IMR-90 (cell line): ENCODE data around the gene GLT8D2. TPM values are rescaled to one million over a fixed set of nuclear protein-coding genes. Genes with fewer than 3 reads are reported as not detected.

Experiments
- ATAC-seq: fragments of 200-7000 bp; cut with Tn5 transposase; 2 replicates; pipeline ENCODE4 v1.9.1; 2020; ENCODE audit warnings: low read depth, mild to moderate bottlenecking, moderate library complexity
- BruUV-seq: library from RNA; stranded (reverse); fragments of 400-500 nt; replicated peaks from 2 replicates; lab custom pipeline; 2021; lab: Mats Ljungman, UMichigan
- CTCF ChIA-PET: fragments of 300-600 bp; formaldehyde crosslinking; extraction: SDS; loops from one replicate; lab custom pipeline; 2021; ENCODE audit warnings: antibody characterized with exemption; lab: Yijun Ruan, JAX
- POLR2A ChIA-PET: fragments of 300-600 bp; sonication (Branson Sonifier 250); formaldehyde crosslinking; loops from one replicate; lab custom pipeline; 2022; ENCODE audit warnings: antibody characterized with exemption; ENCODE audit not compliant: unreplicated experiment; lab: Charles Lee
- DNase-seq: peaks from one replicate; pipeline ENCODE4 v3.0.0; 2013
- H2AFZ ChIP-seq: replicated peaks from 2 replicates; pipeline ENCODE3; 2013; ENCODE audit warnings: low read length, mild to moderate bottlenecking; ENCODE audit not compliant: poor library complexity
- H2AK5ac ChIP-seq: 2 replicates; pipeline ENCODE4 v1.6.1; 2013; ENCODE audit warnings: low read depth, low read length, inconsistent platforms
- H2AK9ac ChIP-seq: replicated peaks from 2 replicates; pipeline ENCODE3; 2013; ENCODE audit warnings: mild to moderate bottlenecking, low read depth, low read length, moderate library complexity; ENCODE audit not compliant: poor library complexity
- H2BK120ac ChIP-seq: 2 replicates; pipeline ENCODE4 v1.6.1; 2013; ENCODE audit warnings: low read depth, low read length, inconsistent platforms
- H2BK15ac ChIP-seq: 3 replicates; pipeline ENCODE4 v1.6.1; 2013; ENCODE audit warnings: low read depth, low read length, inconsistent platforms
- H2BK20ac ChIP-seq: 2 replicates; pipeline ENCODE4 v1.6.1; 2013; ENCODE audit warnings: low read depth, mild to moderate bottlenecking, inconsistent platforms, low read length, moderate library complexity
- H2BK5ac ChIP-seq: 2 replicates; pipeline ENCODE4 v1.6.1; 2013; ENCODE audit warnings: mild to moderate bottlenecking, low read depth, low read length, inconsistent platforms; ENCODE audit not compliant: poor library complexity, severe bottlenecking
- H3K14ac ChIP-seq: replicated peaks from 2 replicates; pipeline ENCODE4 v1.6.1; 2013; ENCODE audit warnings: low read depth, low read length, inconsistent platforms
- H3K18ac ChIP-seq: 2 replicates; pipeline ENCODE4 v1.6.1; 2013; ENCODE audit warnings: low read depth, low read length, control low read depth
- H3K23ac ChIP-seq: 2 replicates; pipeline ENCODE4 v1.6.1; 2013; ENCODE audit warnings: low read depth, low read length, inconsistent platforms
- H3K27ac ChIP-seq: 2 replicates; pipeline ENCODE4 v1.5.1; 2013; ENCODE audit warnings: mild to moderate bottlenecking, control low read depth, low read length; ENCODE audit not compliant: insufficient read depth
- H3K27me3 ChIP-seq: 2 replicates; pipeline ENCODE4 v1.6.1; 2013; ENCODE audit warnings: low read length; ENCODE audit not compliant: control insufficient read depth, insufficient read depth
- H3K36me3 ChIP-seq: 2 replicates; pipeline ENCODE4 v1.6.1; 2013; ENCODE audit warnings: low read length, mixed read lengths; ENCODE audit not compliant: control insufficient read depth, insufficient read depth
- H3K4ac ChIP-seq: 2 replicates; pipeline ENCODE4 v1.6.1; 2013; ENCODE audit warnings: low read depth, low read length, inconsistent platforms
- H3K4me1 ChIP-seq: 2 replicates; pipeline ENCODE4 v1.6.1; 2013; ENCODE audit warnings: low read length, mixed read lengths; ENCODE audit not compliant: control insufficient read depth, insufficient read depth
- H3K4me2 ChIP-seq: 2 replicates; pipeline ENCODE4 v1.6.1; 2013; ENCODE audit warnings: low read depth, mild to moderate bottlenecking, control low read depth, low read length, moderate library complexity
- H3K4me3 ChIP-seq: 2 replicates; pipeline ENCODE4 v1.5.1; 2013; ENCODE audit warnings: low read depth, mild to moderate bottlenecking, control low read depth, low read length, moderate library complexity; ENCODE audit not compliant: insufficient read depth
- H3K56ac ChIP-seq: 2 replicates; pipeline ENCODE4 v1.6.1; 2013; ENCODE audit warnings: low read length, inconsistent platforms; ENCODE audit not compliant: insufficient read depth; ENCODE audit errors: extremely low read depth
- H3K79me1 ChIP-seq, 2 experiments: 2 replicates each; pipeline ENCODE4 v1.6.1; 2013; ENCODE audit warnings: low read length in 2 of 2, inconsistent platforms in 1 of 2, low read depth in 1 of 2
- H3K9ac ChIP-seq: 2 replicates; pipeline ENCODE4 v1.6.1; 2013; ENCODE audit warnings: low read depth, low read length, control low read depth
- H3K9me1 ChIP-seq: 2 replicates; pipeline ENCODE4 v1.6.1; 2013; ENCODE audit warnings: low read length, inconsistent platforms; ENCODE audit not compliant: insufficient read depth
- H3K9me3 ChIP-seq: 2 replicates; pipeline ENCODE4 v1.6.1; 2013; ENCODE audit warnings: low read length; ENCODE audit not compliant: control insufficient read depth, insufficient read depth
- H4K20me1 ChIP-seq: 2 replicates; pipeline ENCODE4 v1.6.1; 2013; ENCODE audit warnings: low read length, inconsistent platforms; ENCODE audit not compliant: insufficient read depth
- H4K5ac ChIP-seq: 2 replicates; pipeline ENCODE4 v1.6.1; 2013; ENCODE audit warnings: mild to moderate bottlenecking, low read depth, low read length, control low read depth
- H4K8ac ChIP-seq, 2 experiments: 2 replicates each; pipeline ENCODE4 v1.6.1; 2013; ENCODE audit warnings: low read depth in 2 of 2, low read length in 2 of 2, control low read depth in 1 of 2, inconsistent platforms in 1 of 2
- H4K91ac ChIP-seq: 2 replicates; pipeline ENCODE4 v1.6.1; 2013; ENCODE audit warnings: low read depth, low read length, inconsistent platforms; ENCODE audit not compliant: insufficient read depth
- BHLHE40 ChIP-seq: fragments of 150-350 bp; IDR thresholded peaks from 2 replicates; pipeline ENCODE4 v1.6.1; 2016; ENCODE audit warnings: mild to moderate bottlenecking, low read depth, low read length
- CEBPB ChIP-seq: IDR thresholded peaks from 2 replicates; pipeline ENCODE4 v1.6.1; 2012; ENCODE audit warnings: low read depth, low read length, improper control_type of control experiment
- CHD1 ChIP-seq: IDR thresholded peaks from 2 replicates; pipeline ENCODE4 v1.6.1; 2012; ENCODE audit warnings: low read depth, low read length, improper control_type of control experiment
- CTCF ChIP-seq: conservative IDR thresholded peaks from 2 replicates; pipeline ENCODE4 v1.5.1; 2012; ENCODE audit warnings: mild to moderate bottlenecking, low read depth, low read length, improper control_type of control experiment
- MAZ ChIP-seq: IDR thresholded peaks from 2 replicates; pipeline ENCODE4 v1.6.1; 2012; ENCODE audit warnings: low read depth, mild to moderate bottlenecking, low read length, improper control_type of control experiment, moderate library complexity, borderline replicate concordance
- NFE2L2 ChIP-seq: fragments of 150-350 bp; IDR thresholded peaks from 2 replicates; pipeline ENCODE4 v1.6.1; 2016; ENCODE audit warnings: low read depth, mild to moderate bottlenecking, low read length
- POLR2A ChIP-seq: IDR thresholded peaks from 2 replicates; pipeline ENCODE4 v1.6.1; 2012; ENCODE audit warnings: mild to moderate bottlenecking, low read depth, low read length
- RCOR1 ChIP-seq: IDR thresholded peaks from 2 replicates; pipeline ENCODE4 v1.6.1; 2012; ENCODE audit warnings: mild to moderate bottlenecking, low read length, improper control_type of control experiment; ENCODE audit not compliant: insufficient replicate concordance
- RFX5 ChIP-seq: IDR thresholded peaks from 2 replicates; pipeline ENCODE4 v1.8.0; 2012; ENCODE audit warnings: low read depth, mild to moderate bottlenecking, low read length, moderate library complexity
- WGBS, 2 experiments: methylation state at CpG; one replicate each; pipeline versions ENCODE4 v1.1.5 to v1.1.7; 2013; ENCODE audit warnings: missing lambda C conversion rate in 2 of 2; ENCODE audit not compliant: insufficient read length in 1 of 2; ENCODE audit errors: extremely low coverage in 2 of 2; 5-methylcytosine and 5-hydroxymethylcytosine counted together
- dilution Hi-C: fragments of 300-500 bp; cut with HindIII; formaldehyde crosslinking; loops from one replicate; pipeline ENCODE4 v1.14.3; 2018; ENCODE audit warnings: low sequenced_read_pairs; ENCODE audit not compliant: unreplicated experiment
- in situ Hi-C: fragments of 300-500 bp; cut with MboI; formaldehyde crosslinking; loops from 3 replicates; pipeline ENCODE4 v1.14.3; 2019; ENCODE audit warnings: low sequenced_read_pairs, inconsistent platforms, mixed read lengths
- intact Hi-C: fragments of 100-400 bp; cut with micrococcal nuclease; formaldehyde crosslinking; loops from 2 replicates; pipeline ENCODE4 v1.10.0; 2022
- polyA plus RNA-seq, 3 experiments: library from polyadenylated mRNA; depleted of rRNA; stranded (reverse); fragments of >200 nt; gene quantifications; 2 replicates each; pipeline ENCODE4 v1.2.3, GENCODE V29; 2012; ENCODE audit warnings: low replicate concordance in 1 of 3
- total RNA-seq: library from RNA; depleted of rRNA; stranded (reverse); fragments of >200 nt; gene quantifications from 2 replicates; pipeline ENCODE4 v1.2.3, GENCODE V29; 2012
- TF ChIP-seq, protein P1 (sequence below): fragments of 150-350 bp; IDR thresholded peaks from 2 replicates; pipeline ENCODE4 v1.6.1; 2017; ENCODE audit warnings: mild to moderate bottlenecking, antibody characterized with exemption, low read length, low read depth

The GLT8D2 gene
- total and polyA plus RNA-seq, 2 of the 4 experiments (the other 2 are of a cell fraction) = 33.5 to 47.9 TPM

GRCh38 chr12:104003596-104003995 is 46.4 kb downstream of the GLT8D2 start:
- Histone ChIP-seq H3K23ac (no peak overlapping the region), H3K18ac (no peak overlapping the region), H2AK9ac (no peak overlapping the region), H2AFZ (no peak overlapping the region), H3K4me3 (no peak overlapping the region), H4K5ac (no peak overlapping the region), H3K9me3 (0 out of 2 replicates have a peak, but pooled peaks cover 1% of the 10 kb centered on the region), H3K56ac (no peak overlapping the region), H3K9ac (no peak overlapping the region), H4K20me1 (no peaks in the 10 kb centered on the region), H2BK5ac (no peak overlapping the region), H3K4ac (0 out of 2 replicates have a peak overlapping the region, but pooled peaks have one; percentile 23), H2BK120ac (peak overlapping the region; percentile 22; the same call in 1 of the 2 replicates), H3K9me1 (peaks cover 3% of the 10 kb centered on the region; the same call in 1 of the 2 replicates), H2BK15ac (no peak overlapping the region; the same call in 2 of the 3 replicates), H2BK20ac (peak overlapping the region; percentile 60), H3K4me2 (no peak overlapping the region), H4K91ac (no peak overlapping the region), H3K14ac (peak overlapping the region; percentile 57; the same call in 1 of the 2 replicates), H3K4me1 (peaks cover 10% of the 10 kb centered on the region), H3K36me3 (no peaks in the 10 kb centered on the region), H3K79me1 (no peaks in the 10 kb centered on the region; a peak in 1 of 4 replicates), H3K27ac (no peak overlapping the region), H4K8ac (no peak overlapping the region), H2AK5ac (no peak overlapping the region), H3K27me3 (no peaks in the 10 kb centered on the region)
- peak; percentile 46 for DNase-seq
- intact Hi-C loops (no loop called here), in situ Hi-C loops (no loop called here), dilution Hi-C loops (no loop called here)
- ATAC-seq = no peak; the same call in 1 of the 2 replicates
- no peak for TF ChIP-seq RFX5
- TF ChIP-seq BHLHE40 = no peak
- no peak for TF ChIP-seq CHD1
- TF ChIP-seq MAZ = no peak
- TF ChIP-seq CTCF = no peak
- TF ChIP-seq, protein P1, sequence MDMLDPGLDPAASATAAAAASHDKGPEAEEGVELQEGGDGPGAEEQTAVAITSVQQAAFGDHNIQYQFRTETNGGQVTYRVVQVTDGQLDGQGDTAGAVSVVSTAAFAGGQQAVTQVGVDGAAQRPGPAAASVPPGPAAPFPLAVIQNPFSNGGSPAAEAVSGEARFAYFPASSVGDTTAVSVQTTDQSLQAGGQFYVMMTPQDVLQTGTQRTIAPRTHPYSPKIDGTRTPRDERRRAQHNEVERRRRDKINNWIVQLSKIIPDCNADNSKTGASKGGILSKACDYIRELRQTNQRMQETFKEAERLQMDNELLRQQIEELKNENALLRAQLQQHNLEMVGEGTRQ = no peak
- no peak for TF ChIP-seq CEBPB
- no peak for TF ChIP-seq NFE2L2
- no peak for TF ChIP-seq POLR2A
- TF ChIP-seq RCOR1 = no peak
- BruUV-seq = no TSS peak
- CTCF ChIA-PET = interaction anchor here (0.7 kb wide), 2 partner anchors 45 to 106 kb away, joined by 3 read pairs; no protein-coding TSS in a partner anchor
- no CpG with 5 or more reads among the region's 2 CpGs for WGBS, 2 experiments
- POLR2A ChIA-PET = no interaction called here
